Cardiac fibroblast (primary cell): ENCODE measurements around the gene SMAD5.

Source experiments
- DNase-seq, 2 donors: peaks; one replicate each; pipeline versions ENCODE4 v3.0.0 to v3.0.0-alpha.2; 2010; ENCODE audit warnings: low read depth in 2 of 2
- H3K4me3 ChIP-seq, 2 donors: replicated peaks in 1 of 2; 1 replicate in 1 of 2; 2 replicates in 1 of 2; pipeline ENCODE4 v1.5.1; 2011; ENCODE audit warnings: low read depth in 2 of 2, low read length in 2 of 2, mild to moderate bottlenecking in 2 of 2, moderate library complexity in 1 of 2
- TF ChIP-seq, protein P1 (sequence below): IDR thresholded peaks from one replicate; pipeline ENCODE4 v1.5.1; 2011; ENCODE audit warnings: low read depth, mild to moderate bottlenecking, low read length, inconsistent platforms

SMAD5 gene

DNA sequence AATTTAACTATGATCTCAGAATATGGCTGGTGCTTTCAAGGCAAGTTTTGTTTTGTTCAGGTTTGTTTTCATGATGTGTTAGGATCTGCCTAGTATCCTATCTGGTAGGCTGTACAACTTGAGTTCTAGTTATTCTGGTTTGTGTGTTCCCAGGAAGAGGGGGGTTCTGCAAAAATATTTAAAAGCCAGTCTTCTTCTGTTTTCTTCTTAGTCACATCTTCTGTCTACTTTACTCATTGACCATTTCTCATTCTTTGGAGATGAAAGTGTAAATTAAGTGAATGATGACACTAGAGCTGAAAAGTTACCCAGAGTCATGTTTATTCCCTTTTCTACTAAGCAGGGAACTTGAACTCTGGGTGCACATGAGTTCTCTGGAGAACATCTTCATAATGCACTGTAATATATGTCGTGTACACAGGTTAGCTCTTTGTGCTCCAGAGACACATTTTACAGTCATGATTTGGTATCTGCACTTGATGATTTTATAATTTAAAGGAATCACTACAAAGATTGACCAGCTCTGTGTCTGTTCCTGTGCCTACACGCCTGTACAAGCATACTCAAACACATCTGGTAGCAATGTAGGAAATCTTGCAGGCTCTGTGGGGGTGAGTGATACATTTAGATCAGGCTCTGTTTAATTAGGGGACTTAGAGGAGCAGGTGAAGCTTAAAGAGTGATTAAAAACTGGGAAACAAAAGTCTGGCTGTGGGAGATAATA lies 5.0 kb downstream of the SMAD5 start:
- H3K4me3 ChIP-seq: no peak overlapping the region
- DNase-seq: no peak
- TF ChIP-seq, protein P1, sequence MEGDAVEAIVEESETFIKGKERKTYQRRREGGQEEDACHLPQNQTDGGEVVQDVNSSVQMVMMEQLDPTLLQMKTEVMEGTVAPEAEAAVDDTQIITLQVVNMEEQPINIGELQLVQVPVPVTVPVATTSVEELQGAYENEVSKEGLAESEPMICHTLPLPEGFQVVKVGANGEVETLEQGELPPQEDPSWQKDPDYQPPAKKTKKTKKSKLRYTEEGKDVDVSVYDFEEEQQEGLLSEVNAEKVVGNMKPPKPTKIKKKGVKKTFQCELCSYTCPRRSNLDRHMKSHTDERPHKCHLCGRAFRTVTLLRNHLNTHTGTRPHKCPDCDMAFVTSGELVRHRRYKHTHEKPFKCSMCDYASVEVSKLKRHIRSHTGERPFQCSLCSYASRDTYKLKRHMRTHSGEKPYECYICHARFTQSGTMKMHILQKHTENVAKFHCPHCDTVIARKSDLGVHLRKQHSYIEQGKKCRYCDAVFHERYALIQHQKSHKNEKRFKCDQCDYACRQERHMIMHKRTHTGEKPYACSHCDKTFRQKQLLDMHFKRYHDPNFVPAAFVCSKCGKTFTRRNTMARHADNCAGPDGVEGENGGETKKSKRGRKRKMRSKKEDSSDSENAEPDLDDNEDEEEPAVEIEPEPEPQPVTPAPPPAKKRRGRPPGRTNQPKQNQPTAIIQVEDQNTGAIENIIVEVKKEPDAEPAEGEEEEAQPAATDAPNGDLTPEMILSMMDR: no peak

DNA sequence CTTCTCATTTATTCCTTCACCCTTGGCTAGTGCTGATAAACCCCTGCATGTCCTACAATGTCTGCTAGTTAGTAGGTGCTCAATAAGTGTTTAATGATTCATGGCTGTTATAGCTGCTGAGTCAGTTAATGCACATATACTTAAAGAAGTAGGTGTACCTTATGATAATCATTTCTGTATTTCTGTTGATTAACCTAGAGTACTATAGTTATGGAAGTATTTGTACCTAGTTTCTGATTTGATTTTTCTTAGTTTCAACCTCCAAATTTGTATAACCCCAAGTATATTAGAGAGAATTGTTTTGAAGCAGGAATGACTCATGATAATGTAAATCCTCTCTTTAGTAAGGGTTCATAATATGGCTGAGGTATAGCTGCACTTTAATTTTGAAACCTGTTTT lies 8.9 kb downstream of the SMAD5 start:
- no peak for DNase-seq
- no peak overlapping the region for H3K4me3 ChIP-seq
- TF ChIP-seq, protein P1: no peak

- no peak overlapping the region for H3K4me3 ChIP-seq
- TF ChIP-seq, protein P1: no peak
- no peak for DNase-seq
Observed at GRCh38 chr5:136143312-136143711, 10.7 kb downstream of the SMAD5 start.

- H3K4me3 ChIP-seq: no peak overlapping the region
- no peak for DNase-seq
- TF ChIP-seq, protein P1: no peak
Observed at GRCh38 chr5:136143763-136144162, 11.1 kb downstream of the SMAD5 start.

GRCh38 chr5:136145030-136145429 lies 12.4 kb downstream of the SMAD5 start:
- no peak overlapping the region for H3K4me3 ChIP-seq
- DNase-seq: no peak
- TF ChIP-seq, protein P1: no peak

DNA sequence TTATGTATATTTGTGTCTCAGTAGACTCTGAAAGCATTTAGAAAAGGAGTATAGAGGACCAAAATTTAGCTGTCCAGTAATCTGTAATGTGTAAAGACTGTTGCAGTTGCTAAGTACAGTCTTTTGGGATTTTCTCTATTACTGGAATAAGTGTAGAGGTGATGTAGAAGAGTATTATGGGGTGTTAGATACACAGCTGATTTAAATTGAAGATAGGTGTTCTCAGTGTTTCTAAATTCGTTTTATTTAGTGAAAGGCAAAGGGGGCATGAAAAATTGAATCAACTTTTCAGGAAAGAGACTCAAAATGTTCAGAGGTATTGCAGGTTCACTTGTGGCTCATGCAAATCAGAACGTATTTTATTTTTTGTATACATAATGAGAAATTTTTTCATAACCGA lies 13.6 kb downstream of the SMAD5 start:
- TF ChIP-seq, protein P1: no peak
- no peak overlapping the region for H3K4me3 ChIP-seq
- DNase-seq: no peak

DNA sequence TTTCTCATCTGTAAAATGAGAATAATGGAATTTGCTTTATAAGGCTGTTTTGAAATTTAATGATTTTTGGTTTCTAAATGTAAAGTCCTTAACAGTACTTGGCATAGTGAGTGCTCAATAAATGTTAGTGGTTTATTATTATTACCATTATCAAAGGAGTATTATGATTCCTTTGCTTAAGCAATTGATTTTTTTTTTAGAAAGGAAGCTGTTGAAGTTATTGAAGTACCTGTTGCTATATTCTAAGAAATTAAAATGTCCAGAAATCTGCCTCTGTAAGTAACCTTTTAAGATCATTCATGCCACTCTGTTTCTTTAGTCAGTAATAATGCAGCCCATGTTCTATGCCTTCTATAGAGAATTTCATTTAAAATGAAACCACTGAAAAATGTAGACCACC lies 15.0 kb downstream of the SMAD5 start:
- TF ChIP-seq, protein P1: no peak
- H3K4me3 ChIP-seq: no peak overlapping the region
- DNase-seq: no peak
